ENCODE data around the gene HOXD11. TPM values are rescaled to one million over a fixed set of nuclear protein-coding genes. Genes with fewer than 3 reads are reported as not detected.

The HOXD11 gene
- total and polyA plus RNA-seq, 9 of the 15 experiments (the other 6 are each of a cell fraction or from before 2014, with no cell fraction given) = not detected

- no peak for TF ChIP-seq KLF1 (tag; IDR thresholded peaks at IDR 0.05)
Observed at GRCh38 chr2:176124947-176125771, 18.1 kb downstream of the HOXD11 start (continued).

- DNase-seq (ENCODE audit: extremely low read depth in 1 of 4, low spot score in 3 of 4) = no peak
- Histone ChIP-seq H3K36me3 (ENCODE audit: control insufficient read depth, insufficient read depth, low read length) (no peaks in the 10 kb centered on the region), H3K79me2 (ENCODE audit: control insufficient read depth, insufficient read depth, low read length) (no peaks in the 10 kb centered on the region), H3K4me2 (ENCODE audit: insufficient read depth, low read length) (no peak overlapping the region), H3K27me3 (ENCODE audit: control insufficient read depth in 2 of 2, insufficient read depth in 2 of 2, low read length in 2 of 2) (peaks cover 69 to 80% of the 10 kb centered on the region in 2 experiments), H3K9me1 (ENCODE audit: control insufficient read depth, insufficient read depth, low read length) (no peaks in the 10 kb centered on the region), H3K4me1 (replicated peaks in 1 of 2; ENCODE audit: control insufficient read depth in 2 of 2, insufficient read depth in 2 of 2, low read length in 2 of 2) (peaks cover 0 to 40% of the 10 kb centered on the region in 2 experiments; a peak in 2 of 5 replicates), H3K4me3 (no peak overlapping the region), H3K9ac (ENCODE audit: insufficient read depth in 1 of 2, low read depth in 2 of 2, low read length in 2 of 2) (no peak overlapping the region), H2AFZ (ENCODE audit: low read depth, low read length) (no peak overlapping the region), H4K20me1 (replicated peaks; ENCODE audit: control insufficient read depth, insufficient read depth, low read length) (0 out of 2 replicates have a peak, but pooled peaks cover 8% of the 10 kb centered on the region), H3K27ac (ENCODE audit: extremely low read depth, low read depth, low read length) (no peak overlapping the region), H3K9me3 (replicated peaks; ENCODE audit: control insufficient read depth, insufficient read depth, low read depth, low read length) (no peaks in the 10 kb centered on the region)
- CTCF ChIA-PET (ENCODE audit: low intra/inter-chr PET ratio) = no interaction called here
- under 1% methylated on average over 6 of the region's 6 CpGs for WGBS (ENCODE audit: insufficient coverage, low coverage, missing lambda C conversion rate)
- intact Hi-C loops (cut with micrococcal nuclease) (loop anchor here (2.0 to 5.0 kb wide), 4 partner anchors 427 to 1021 kb away; no protein-coding TSS in a partner anchor), in situ Hi-C loops (cut with MboI) (loop anchor here (5.0 to 25.0 kb wide), 4 partner anchors 512 to 1637 kb away; no protein-coding TSS in a partner anchor)
- no TSS peak for BruUV-seq (replicated peaks)
- POLR2A ChIA-PET = interaction anchor here (0.6 to 1.5 kb wide), 2 partner anchors 325 to 528 kb away, joined by 3 to 5 read pairs; no protein-coding TSS in a partner anchor
- ATAC-seq = no peak
- FAIRE-seq = no peak
- TF ChIP-seq, protein P1, sequence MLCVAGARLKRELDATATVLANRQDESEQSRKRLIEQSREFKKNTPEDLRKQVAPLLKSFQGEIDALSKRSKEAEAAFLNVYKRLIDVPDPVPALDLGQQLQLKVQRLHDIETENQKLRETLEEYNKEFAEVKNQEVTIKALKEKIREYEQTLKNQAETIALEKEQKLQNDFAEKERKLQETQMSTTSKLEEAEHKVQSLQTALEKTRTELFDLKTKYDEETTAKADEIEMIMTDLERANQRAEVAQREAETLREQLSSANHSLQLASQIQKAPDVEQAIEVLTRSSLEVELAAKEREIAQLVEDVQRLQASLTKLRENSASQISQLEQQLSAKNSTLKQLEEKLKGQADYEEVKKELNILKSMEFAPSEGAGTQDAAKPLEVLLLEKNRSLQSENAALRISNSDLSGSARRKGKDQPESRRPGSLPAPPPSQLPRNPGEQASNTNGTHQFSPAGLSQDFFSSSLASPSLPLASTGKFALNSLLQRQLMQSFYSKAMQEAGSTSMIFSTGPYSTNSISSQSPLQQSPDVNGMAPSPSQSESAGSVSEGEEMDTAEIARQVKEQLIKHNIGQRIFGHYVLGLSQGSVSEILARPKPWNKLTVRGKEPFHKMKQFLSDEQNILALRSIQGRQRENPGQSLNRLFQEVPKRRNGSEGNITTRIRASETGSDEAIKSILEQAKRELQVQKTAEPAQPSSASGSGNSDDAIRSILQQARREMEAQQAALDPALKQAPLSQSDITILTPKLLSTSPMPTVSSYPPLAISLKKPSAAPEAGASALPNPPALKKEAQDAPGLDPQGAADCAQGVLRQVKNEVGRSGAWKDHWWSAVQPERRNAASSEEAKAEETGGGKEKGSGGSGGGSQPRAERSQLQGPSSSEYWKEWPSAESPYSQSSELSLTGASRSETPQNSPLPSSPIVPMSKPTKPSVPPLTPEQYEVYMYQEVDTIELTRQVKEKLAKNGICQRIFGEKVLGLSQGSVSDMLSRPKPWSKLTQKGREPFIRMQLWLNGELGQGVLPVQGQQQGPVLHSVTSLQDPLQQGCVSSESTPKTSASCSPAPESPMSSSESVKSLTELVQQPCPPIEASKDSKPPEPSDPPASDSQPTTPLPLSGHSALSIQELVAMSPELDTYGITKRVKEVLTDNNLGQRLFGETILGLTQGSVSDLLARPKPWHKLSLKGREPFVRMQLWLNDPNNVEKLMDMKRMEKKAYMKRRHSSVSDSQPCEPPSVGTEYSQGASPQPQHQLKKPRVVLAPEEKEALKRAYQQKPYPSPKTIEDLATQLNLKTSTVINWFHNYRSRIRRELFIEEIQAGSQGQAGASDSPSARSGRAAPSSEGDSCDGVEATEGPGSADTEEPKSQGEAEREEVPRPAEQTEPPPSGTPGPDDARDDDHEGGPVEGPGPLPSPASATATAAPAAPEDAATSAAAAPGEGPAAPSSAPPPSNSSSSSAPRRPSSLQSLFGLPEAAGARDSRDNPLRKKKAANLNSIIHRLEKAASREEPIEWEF (CRISPR knock-in tag; IDR thresholded peaks at IDR 0.05) = no peak
- TF ChIP-seq POLR2A (conservative IDR thresholded peaks at IDR 0.05) (no peak), SPI1 (IDR thresholded peaks at IDR 0.05; ENCODE audit: borderline replicate concordance, low read depth, low read length) (peak; percentile 38; the same call in 1 of the 2 replicates)
- TF ChIP-seq, protein P2, sequence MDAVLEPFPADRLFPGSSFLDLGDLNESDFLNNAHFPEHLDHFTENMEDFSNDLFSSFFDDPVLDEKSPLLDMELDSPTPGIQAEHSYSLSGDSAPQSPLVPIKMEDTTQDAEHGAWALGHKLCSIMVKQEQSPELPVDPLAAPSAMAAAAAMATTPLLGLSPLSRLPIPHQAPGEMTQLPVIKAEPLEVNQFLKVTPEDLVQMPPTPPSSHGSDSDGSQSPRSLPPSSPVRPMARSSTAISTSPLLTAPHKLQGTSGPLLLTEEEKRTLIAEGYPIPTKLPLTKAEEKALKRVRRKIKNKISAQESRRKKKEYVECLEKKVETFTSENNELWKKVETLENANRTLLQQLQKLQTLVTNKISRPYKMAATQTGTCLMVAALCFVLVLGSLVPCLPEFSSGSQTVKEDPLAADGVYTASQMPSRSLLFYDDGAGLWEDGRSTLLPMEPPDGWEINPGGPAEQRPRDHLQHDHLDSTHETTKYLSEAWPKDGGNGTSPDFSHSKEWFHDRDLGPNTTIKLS (IDR thresholded peaks at IDR 0.05; ENCODE audit: borderline replicate concordance, low read depth) = no peak
Observed at GRCh38 chr2:176125772-176126054, 18.6 kb downstream of the HOXD11 start.

Data from K562 (cell line).